Endodermal cell (in vitro differentiated cells): ENCODE measurements around the gene PSMC3. TPM values are rescaled to one million over a fixed set of nuclear protein-coding genes. Genes with fewer than 3 reads are reported as not detected.

Experiments
- DNase-seq: peaks from one replicate; pipeline ENCODE4 v3.0.0-alpha.2; 2017
- H3K27ac ChIP-seq: 2 replicates; pipeline ENCODE4 v1.5.1; 2013; ENCODE audit warnings: mild to moderate bottlenecking, low read depth, low read length, moderate library complexity
- H3K27me3 ChIP-seq: 2 replicates; pipeline ENCODE4 v1.6.1; 2013; ENCODE audit warnings: mild to moderate bottlenecking, low read length, moderate library complexity; ENCODE audit not compliant: insufficient read depth, control insufficient read depth, poor library complexity, severe bottlenecking
- H3K36me3 ChIP-seq: 2 replicates; pipeline ENCODE4 v1.7.0; 2013; ENCODE audit warnings: mild to moderate bottlenecking, low read length, moderate library complexity; ENCODE audit not compliant: control insufficient read depth, insufficient read depth
- H3K4me1 ChIP-seq: one replicate; pipeline ENCODE4 v1.7.0; 2013; ENCODE audit warnings: low read length; ENCODE audit not compliant: control insufficient read depth, insufficient read depth
- H3K4me3 ChIP-seq: 2 replicates; pipeline ENCODE4 v1.5.1; 2013; ENCODE audit warnings: mild to moderate bottlenecking, low read length, moderate library complexity
- H3K9ac ChIP-seq: 2 replicates; pipeline ENCODE4 v1.6.1; 2013; ENCODE audit warnings: mild to moderate bottlenecking, low read length, moderate library complexity; ENCODE audit not compliant: poor library complexity, severe bottlenecking; ENCODE audit errors: extremely low read depth
- H3K9me3 ChIP-seq: 2 replicates; pipeline ENCODE4 v1.6.1; 2013; ENCODE audit warnings: mild to moderate bottlenecking, low read length, moderate library complexity; ENCODE audit not compliant: control insufficient read depth
- H3K27ac Mint-ChIP-seq: 2 replicates; pipeline ENCODE4 v1.8.0; 2020; ENCODE audit warnings: mixed read lengths
- H3K27me3 Mint-ChIP-seq: 2 replicates; pipeline ENCODE4 v1.8.0; 2021; ENCODE audit warnings: mild to moderate bottlenecking, mixed read lengths; ENCODE audit not compliant: insufficient read depth
- H3K36me3 Mint-ChIP-seq: 2 replicates; pipeline ENCODE4 v1.8.0; 2020; ENCODE audit warnings: low read depth, mixed read lengths
- H3K4me1 Mint-ChIP-seq: 2 replicates; pipeline ENCODE4 v1.8.0; 2020; ENCODE audit warnings: mixed read lengths
- H3K4me3 Mint-ChIP-seq: 2 replicates; pipeline ENCODE4 v1.8.0; 2020; ENCODE audit warnings: mild to moderate bottlenecking, moderate library complexity, mixed read lengths
- H3K9me3 Mint-ChIP-seq: 2 replicates; pipeline ENCODE4 v1.8.0; 2020; ENCODE audit warnings: mild to moderate bottlenecking, mixed read lengths
- CTCF ChIP-seq: fragments of 200-600 bp; sonication (generic); conservative IDR thresholded peaks from 2 replicates; pipeline ENCODE4 v1.5.0; 2021; ENCODE audit warnings: antibody characterized with exemption, mild to moderate bottlenecking
- WGBS, 2 experiments: methylation state at CpG; one replicate each; pipeline versions ENCODE4 v1.1.5 to v1.1.7; 2013; ENCODE audit warnings: missing lambda C conversion rate in 2 of 2, mixed read lengths in 1 of 2; ENCODE audit not compliant: insufficient coverage in 1 of 2, insufficient read length in 1 of 2; 5-methylcytosine and 5-hydroxymethylcytosine counted together
- total RNA-seq, 2 donors: library from RNA; stranded (reverse); fragmentation: NEBNext Ultra II Directional in 1 of 2; extraction: Animal tissue kit (Norgen Biotek cat#: 25700) in 1 of 2; gene quantifications; 2 replicates in 1 of 2; 3 replicates in 1 of 2; pipeline ENCODE4 v1.2.1, GENCODE V29; 2021

The PSMC3 gene
- total RNA-seq, 2 donors from 2014 or later: 152 to 175 TPM

DNA sequence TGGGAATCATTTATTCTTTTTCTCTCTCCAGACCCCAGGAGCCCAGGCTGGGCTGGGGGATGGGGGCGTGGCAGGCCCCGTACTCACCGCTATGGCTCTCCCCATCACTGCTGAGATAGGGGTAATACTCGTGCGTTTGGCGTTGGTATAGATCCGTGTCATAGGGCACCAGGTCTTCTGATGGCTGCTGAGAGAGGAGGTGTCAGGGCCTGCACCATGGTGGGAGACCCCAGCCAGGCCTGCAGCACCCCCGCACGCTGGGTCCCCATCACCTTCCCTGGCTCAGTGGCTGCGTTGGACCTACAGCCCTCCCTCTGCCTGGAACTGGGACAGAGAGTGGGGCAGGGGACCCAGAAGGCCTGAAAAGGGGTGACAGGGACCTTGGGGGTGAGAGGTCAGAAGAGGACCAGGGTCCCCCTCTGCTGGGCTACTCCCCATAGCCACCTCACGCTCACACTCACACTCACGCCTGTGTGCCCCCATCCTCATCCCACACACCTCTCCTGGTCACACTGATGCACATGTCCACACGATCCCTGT, 50.6 kb downstream of the PSMC3 start:
- no peaks in the 10 kb centered on the region for H3K9me3 ChIP-seq
- no peaks in the 10 kb centered on the region for H3K4me1 ChIP-seq
- Mint-ChIP-seq H3K36me3 (no peaks in the 10 kb centered on the region), H3K4me1 (no peaks in the 10 kb centered on the region), H3K27ac (no peak overlapping the region), H3K27me3 (no peaks in the 10 kb centered on the region), H3K9me3 (no peaks in the 10 kb centered on the region), H3K4me3 (no peak overlapping the region)
- DNase-seq: no peak
- H3K9ac ChIP-seq: no peak overlapping the region
- no peak overlapping the region for H3K27ac ChIP-seq
- 93 to 96% methylated on average over 9 to 13 of the region's 13 CpGs for WGBS, 2 experiments
- H3K27me3 ChIP-seq: no peaks in the 10 kb centered on the region
- H3K4me3 ChIP-seq: no peak overlapping the region
- TF ChIP-seq CTCF: no peak
- H3K36me3 ChIP-seq: no peaks in the 10 kb centered on the region

DNA sequence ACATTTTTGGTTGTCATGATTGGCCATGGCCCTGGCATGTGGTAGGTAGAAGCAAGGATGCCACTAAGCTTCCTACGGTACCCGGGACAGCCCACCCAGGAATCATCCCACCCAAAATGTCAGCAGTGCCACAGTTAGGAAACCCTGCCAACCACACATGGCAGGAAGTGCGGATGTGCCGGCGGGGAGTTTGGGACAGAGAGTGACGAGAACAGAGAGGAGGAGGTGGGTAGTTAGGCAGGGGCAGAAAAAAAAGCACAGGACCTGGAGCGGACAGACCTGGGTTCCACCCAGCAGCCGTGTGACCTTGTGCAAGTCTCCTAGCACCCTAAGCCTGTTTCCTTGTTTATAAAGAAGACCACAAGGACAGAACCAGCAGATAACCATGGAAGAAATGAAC, 51.2 kb downstream of the PSMC3 start:
- H3K4me3 ChIP-seq: no peak overlapping the region
- WGBS, 2 experiments: 85 to 92% methylated on average over 5 to 8 of the region's 8 CpGs
- no peak overlapping the region for H3K4me3 Mint-ChIP-seq
- TF ChIP-seq CTCF: no peak
- no peak for DNase-seq
- H3K4me1 Mint-ChIP-seq: no peaks in the 10 kb centered on the region
- no peaks in the 10 kb centered on the region for H3K36me3 ChIP-seq
- H3K9me3 Mint-ChIP-seq: no peaks in the 10 kb centered on the region
- H3K9ac ChIP-seq: no peak overlapping the region
- no peaks in the 10 kb centered on the region for H3K36me3 Mint-ChIP-seq
- no peaks in the 10 kb centered on the region for H3K27me3 ChIP-seq
- H3K27ac Mint-ChIP-seq: no peak overlapping the region
- H3K9me3 ChIP-seq: no peaks in the 10 kb centered on the region
- H3K27ac ChIP-seq: no peak overlapping the region
- no peaks in the 10 kb centered on the region for H3K27me3 Mint-ChIP-seq
- H3K4me1 ChIP-seq: no peaks in the 10 kb centered on the region

DNA sequence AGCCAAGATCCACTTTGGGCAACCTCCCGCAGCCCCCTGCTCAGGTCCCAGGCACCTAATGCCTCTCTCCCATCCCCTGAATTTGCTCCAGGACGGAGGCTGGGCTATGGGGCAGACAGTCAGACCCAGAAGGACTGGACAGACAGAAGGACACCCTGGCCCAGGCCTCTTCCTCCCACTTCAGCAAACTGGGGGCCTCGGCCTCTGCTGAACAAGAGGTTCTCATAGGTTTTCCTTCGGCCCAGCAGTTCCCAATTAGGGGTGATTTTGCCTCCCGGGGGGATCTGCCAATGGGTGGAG, 51.6 kb downstream of the PSMC3 start:
- Mint-ChIP-seq H3K27ac (no peak overlapping the region), H3K4me1 (no peaks in the 10 kb centered on the region), H3K36me3 (no peaks in the 10 kb centered on the region), H3K27me3 (peaks cover 2% of the 10 kb centered on the region), H3K4me3 (no peak overlapping the region), H3K9me3 (no peaks in the 10 kb centered on the region)
- no peak for DNase-seq
- no peak overlapping the region for H3K4me3 ChIP-seq
- H3K27ac ChIP-seq: no peak overlapping the region
- no peaks in the 10 kb centered on the region for H3K9me3 ChIP-seq
- no peak for TF ChIP-seq CTCF
- H3K36me3 ChIP-seq: no peaks in the 10 kb centered on the region
- no peak overlapping the region for H3K9ac ChIP-seq
- no peaks in the 10 kb centered on the region for H3K4me1 ChIP-seq
- WGBS, 2 experiments: 90 to 97% methylated on average over 5 of the region's 5 CpGs
- no peaks in the 10 kb centered on the region for H3K27me3 ChIP-seq
